GM21360 (cell line): ENCODE data around the gene FYN.
"Not testable (repeated sequence)": the region's sequence is repeated elsewhere in the genome, so short reads cannot be mapped to it uniquely, and the experiment has no call there.

Source experiments
- ATAC-seq: cut with Tn5 transposase; IDR thresholded peaks from one replicate; pipeline ENCODE4 v1.9.1; 2021; ENCODE audit warnings: mild to moderate bottlenecking, moderate library complexity; ENCODE audit not compliant: unreplicated experiment

Gene FYN

DNA sequence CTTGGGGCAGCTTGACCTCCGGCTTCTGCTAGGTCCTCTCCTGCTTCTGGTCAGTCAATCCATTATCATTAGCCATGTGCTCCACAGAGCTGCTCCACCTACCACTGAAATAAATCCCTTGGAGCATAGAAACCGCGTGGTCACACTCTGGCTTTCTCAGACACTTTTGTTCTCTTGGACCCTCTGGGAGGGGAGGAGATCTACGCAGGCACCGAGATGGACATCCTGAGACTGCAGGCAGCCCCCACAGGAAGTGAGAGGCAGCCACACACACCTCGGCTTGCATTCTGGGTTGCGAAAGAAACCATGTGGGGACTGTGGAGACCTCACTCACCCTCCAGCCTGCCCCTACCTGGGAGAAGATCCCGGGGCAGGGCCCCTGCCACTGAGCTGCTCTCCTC lies 79.5 kb downstream of the FYN start:
- no peak for ATAC-seq

DNA sequence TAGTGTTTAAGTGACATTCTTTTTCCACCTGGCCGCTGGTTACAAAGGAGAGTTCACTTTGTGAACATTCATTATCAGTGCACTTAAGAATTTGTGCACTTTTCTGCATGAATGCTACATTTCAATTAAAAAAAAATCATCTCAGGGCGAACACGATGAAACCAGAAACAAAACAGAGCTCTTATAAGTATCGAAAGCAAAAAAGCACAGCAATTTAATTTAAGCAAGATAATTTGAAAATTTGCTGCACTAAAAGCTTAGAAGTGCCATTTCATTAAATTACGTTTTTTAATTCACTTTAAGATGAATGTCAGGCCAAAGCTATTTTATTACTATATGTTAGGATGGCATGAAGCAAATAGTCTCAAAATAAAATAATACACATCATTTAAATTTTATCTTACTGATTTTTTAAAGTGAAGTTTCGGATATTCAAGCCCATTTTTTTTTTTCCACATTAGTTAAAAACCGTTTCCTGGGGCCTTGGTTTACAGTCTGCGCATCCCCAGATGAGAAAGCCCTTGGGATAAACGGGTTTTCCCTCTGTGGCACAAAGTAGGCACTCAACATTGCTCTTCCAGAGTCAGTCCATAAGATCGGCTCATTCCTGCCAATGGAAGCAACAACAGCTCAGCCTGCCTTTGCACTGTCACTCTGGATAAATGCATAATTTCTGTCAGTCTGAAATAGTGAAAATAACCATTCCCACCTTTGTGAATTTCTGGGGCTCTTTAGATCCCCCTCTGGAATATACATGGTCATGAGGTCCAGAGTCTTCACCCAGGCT lies 80.1 kb downstream of the FYN start:
- ATAC-seq, result no peak

GRCh38 chr6:111792241-111792640 lies 81.0 kb downstream of the FYN start:
- no peak for ATAC-seq

DNA sequence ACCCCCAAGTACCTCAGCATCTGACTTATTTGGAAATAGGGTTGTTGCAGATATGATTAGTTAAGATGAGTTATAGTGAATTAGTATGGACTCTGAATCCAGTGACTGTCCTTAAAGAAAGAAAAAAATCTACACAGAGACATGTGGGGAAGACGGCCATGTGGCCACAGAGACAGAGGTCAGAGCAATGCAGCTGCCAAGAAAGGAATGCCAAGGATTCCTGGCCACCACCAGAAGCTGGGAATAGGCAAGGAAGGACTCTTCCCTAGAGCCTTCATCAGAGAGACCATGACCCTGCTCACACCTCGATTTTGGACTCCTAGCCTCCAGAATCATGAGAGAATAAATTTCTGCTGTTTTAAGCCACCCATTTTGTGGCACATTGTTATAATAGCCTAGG lies 81.8 kb downstream of the FYN start:
- no peak for ATAC-seq

- ATAC-seq, result no peak
Measured at GRCh38 chr6:111789598-111789997, 83.7 kb downstream of the FYN start.

GRCh38 chr6:111788379-111789276 lies 84.6 kb downstream of the FYN start:
- ATAC-seq, result no peak

GRCh38 chr6:111786151-111786550 lies 87.1 kb downstream of the FYN start:
- ATAC-seq, result not testable (repeated sequence)

- ATAC-seq, result no peak
Measured at GRCh38 chr6:111784433-111784832, 88.8 kb downstream of the FYN start.

GRCh38 chr6:111782887-111783466 lies 90.3 kb downstream of the FYN start:
- no peak for ATAC-seq

- ATAC-seq, result no peak
Measured at GRCh38 chr6:111782192-111782809, 91.0 kb downstream of the FYN start.

GRCh38 chr6:111781041-111781708 lies 92.1 kb downstream of the FYN start:
- no peak for ATAC-seq

- ATAC-seq, result no peak
Measured at GRCh38 chr6:111780393-111780792, 92.9 kb downstream of the FYN start.

DNA sequence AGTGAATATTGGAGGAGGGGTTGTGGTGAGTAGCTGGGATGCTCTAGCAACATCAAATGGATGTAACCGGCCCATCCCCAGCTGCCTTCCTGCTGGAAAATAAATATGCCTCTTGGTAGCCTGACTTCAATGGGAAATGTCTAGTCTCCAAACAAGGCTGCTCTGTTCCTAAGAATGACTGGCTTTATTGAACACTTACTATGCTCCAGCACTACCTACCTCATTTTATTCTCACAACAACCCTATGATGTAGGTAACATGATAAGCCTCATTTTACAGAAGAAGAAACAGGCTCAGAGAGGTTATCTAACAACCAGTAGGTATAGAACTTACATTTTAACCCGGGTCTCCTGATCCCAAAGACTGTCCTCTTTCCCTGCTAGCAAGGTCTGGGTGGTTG lies 93.6 kb downstream of the FYN start:
- ATAC-seq, result no peak

- no peak for ATAC-seq
Measured at GRCh38 chr6:111779031-111779430, 94.2 kb downstream of the FYN start.

DNA sequence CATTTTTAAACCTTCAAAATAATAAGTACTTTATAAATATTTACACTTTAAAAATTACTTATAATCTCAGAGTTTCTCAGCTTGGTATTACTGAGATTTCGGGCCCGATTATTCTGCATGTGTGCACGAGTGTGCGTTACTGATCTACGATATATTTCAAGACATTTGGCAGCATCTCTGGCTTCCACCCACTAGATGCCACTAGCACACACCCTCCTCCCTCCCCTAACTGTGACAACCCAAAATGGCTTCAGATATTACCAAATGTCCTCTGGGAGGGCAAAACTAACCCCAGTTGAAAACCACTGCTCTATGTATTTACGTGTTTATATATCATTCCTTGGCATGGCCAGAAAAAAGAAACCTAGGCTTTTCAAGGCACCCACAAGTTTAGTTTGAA lies 95.9 kb downstream of the FYN start:
- ATAC-seq, result no peak

- ATAC-seq, result no peak
Measured at GRCh38 chr6:111776236-111777221, 96.7 kb downstream of the FYN start.

- no peak for ATAC-seq
Measured at GRCh38 chr6:111775145-111775922, 97.9 kb downstream of the FYN start.

GRCh38 chr6:111774346-111774703 lies 98.9 kb downstream of the FYN start:
- no peak for ATAC-seq
